GM19452 (cell line): ENCODE results near the gene PTPN6.

Experiments
- ATAC-seq: cut with Tn5 transposase; IDR thresholded peaks from one replicate; pipeline ENCODE4 v1.9.1; 2021; ENCODE audit not compliant: unreplicated experiment

Gene PTPN6

DNA sequence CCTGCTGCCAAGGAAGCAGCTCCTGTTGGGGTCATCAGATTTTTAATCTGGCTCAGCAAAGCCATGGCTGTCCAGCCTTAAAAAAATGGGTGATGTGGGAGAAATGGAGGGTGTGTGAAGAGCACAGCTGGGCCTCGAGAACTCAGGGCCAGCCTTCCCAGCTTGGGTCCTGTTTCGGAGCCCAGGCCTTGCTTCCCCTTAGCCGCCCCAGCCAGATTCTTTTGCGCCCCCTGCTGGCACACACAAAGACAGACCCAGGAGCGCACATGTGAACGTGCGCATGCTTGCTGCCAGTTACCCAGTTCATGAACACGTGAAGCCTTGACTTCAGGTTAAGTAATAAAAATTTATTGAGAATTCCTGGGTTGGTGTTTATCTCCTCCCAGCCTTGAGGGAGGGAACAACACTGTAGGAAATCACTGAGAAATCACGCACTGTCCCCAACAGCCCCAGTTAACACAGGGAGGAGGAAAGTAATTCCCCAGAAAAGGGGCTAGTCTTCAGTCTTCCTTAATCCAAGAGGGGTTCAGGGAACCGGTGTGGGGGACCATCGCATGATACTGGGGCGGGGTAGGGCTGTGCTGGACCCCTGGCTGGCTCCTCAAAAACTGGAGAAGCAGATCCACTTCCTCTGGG, 14.0 kb downstream of the PTPN6 start:
- ATAC-seq: no peak

GRCh38 chr12:6965714-6966113, 14.6 kb downstream of the PTPN6 start:
- no peak for ATAC-seq

DNA sequence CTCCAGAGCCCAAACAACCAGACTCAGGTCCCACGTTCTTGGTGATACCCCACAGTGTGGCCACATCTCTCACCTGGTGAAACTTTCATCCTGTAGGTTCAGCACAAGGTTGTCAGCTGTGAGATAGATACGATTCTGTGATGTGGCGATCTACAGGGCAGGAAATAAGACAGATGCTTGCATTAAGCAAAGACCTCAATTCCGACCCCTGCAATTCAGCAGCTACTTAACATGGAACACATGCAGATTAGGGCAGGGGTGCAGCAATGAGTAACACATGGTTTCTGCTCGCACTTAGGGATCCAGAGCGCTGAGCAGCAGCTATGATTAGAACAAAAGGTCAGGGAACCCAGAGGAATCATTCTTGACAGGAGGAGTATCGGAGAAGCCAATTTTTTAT, 15.2 kb downstream of the PTPN6 start:
- no peak for ATAC-seq

- ATAC-seq: no peak
Measured at GRCh38 chr12:6967651-6968100, 16.5 kb downstream of the PTPN6 start.

DNA sequence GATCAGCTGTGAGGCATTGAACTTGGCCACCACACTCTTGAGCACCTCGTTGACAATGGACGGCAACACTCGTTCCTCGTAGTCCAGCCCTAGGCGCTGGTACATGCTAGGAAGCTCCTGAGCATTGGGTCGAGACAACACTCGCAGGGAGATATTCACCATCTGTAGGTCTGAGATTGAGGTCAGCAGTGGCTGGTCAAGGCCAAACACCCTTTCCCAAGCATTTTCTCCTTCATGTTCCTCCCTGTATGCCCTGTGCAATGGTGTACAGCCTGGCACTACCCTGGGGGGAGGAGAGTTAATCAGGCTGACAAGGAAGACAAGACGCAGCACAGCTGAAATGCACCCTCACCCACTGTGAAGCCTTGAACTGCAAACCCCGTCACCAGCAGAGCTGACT, 17.3 kb downstream of the PTPN6 start:
- no peak for ATAC-seq

- ATAC-seq: no peak
Measured at GRCh38 chr12:6970096-6970527, 19.0 kb downstream of the PTPN6 start.

GRCh38 chr12:6974180-6974579, 23.0 kb downstream of the PTPN6 start:
- ATAC-seq: no peak

DNA sequence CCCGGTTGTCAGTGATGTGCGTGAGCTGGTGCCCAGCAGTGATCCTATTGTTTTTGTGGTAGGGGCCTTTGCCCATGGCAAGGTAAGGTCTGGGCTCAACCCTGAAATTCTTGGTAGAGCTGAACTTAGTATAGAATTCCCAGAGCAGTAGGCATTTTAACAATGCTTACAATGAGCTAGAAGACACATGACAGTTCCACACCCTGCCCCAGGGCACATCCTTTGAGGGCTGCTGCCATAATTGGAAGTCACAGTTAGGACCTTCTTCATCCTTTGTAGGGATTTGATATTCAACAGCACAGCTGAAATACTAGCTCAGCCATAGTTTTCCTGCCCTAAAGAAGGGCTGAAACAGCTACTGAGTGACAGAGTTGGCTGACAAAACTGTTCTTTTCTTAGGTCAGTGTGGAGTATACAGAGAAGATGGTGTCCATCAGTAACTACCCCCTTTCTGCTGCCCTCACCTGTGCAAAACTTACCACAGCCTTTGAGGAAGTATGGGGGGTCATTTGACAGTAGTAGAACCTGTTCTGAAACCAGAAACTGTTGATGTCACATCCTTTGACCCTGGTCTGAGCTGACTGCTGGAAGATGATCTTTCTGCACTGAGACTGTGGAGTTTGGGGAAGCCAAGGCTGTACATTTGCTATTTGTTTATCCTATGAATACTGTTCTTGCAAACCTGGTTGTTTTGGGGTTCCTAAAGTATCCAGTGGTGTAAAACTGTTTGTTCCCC, 24.3 kb downstream of the PTPN6 start:
- ATAC-seq: no peak

DNA sequence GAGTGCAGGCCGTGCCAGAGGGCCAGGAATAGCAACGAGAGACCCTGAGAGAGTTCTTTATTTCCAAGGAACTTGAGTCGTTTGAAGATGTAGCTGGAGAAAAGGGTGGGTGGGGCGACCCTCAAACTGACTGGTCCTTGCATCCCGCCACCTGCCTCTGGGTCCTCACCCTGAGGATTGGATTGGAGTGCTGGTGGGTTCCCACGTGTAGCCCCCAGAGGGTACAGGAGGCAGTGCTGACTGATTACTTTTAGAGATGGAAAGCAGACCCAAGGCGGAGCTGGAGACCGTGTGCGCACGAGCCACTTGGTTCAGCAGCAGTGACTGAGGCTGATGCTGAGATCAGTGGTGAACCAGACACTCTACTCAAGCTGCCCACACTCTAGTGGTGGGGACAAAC, 26.5 kb downstream of the PTPN6 start:
- ATAC-seq: no peak

DNA sequence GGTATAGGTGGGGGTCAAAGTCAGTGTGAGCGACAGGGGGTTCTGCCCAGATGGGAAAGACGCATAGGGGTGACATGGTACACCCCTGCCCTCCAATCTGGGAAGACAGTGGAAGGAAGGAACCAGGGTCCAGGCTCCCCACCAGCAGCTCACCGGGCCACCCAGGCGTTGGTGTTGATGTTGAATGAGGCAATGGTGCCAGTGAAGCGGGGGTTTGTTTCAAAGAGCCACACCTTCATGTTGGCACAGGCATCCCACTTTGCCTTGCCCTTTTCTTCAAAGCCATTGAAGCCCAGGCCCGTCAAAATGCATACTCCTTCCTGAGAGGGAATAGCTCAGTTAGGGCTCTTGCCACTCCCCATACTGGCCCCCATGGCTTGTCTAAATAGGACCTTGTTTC, 27.0 kb downstream of the PTPN6 start:
- ATAC-seq: no peak

DNA sequence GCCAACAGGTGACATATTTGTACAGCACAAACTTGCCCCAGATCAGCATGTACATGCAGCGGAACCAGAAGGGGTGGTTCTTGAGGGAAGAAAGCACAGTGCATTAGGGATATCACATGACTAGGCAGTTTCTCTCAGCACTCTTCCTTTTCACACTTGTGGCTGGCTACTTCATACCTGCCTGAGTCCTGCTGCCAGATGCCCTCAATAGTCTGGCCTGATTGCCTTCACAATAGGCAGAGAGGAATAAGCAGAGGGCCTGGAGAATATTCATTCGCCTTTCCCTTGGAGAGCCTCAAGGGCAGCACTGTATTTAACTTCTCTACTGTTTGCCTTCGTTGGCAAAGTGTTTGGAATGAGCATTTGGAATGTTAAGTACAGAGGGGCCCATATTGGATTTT, 27.5 kb downstream of the PTPN6 start:
- ATAC-seq: no peak

GRCh38 chr12:6979021-6979420, 27.9 kb downstream of the PTPN6 start:
- no peak for ATAC-seq

- ATAC-seq: no peak
Measured at GRCh38 chr12:6979453-6979852, 28.3 kb downstream of the PTPN6 start.

DNA sequence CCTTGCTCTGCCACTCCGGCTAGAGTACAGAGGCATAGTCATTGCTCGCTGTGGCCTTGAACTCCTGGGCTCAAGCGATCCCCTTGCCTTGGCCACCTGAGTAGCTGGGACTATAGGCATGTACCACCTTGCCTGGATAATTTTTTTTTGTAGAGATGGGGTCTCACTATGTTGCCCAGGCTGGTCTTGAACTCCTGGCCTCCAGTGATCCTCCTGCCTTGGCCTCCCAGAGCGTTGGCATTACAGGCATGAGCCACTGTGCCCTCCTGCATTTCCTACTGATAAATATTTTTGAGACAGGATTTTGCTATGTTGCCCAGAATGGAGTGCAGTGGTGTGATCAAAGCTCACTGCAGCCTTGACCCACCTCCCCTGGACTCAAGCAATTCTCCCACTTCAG, 28.9 kb downstream of the PTPN6 start:
- no peak for ATAC-seq

DNA sequence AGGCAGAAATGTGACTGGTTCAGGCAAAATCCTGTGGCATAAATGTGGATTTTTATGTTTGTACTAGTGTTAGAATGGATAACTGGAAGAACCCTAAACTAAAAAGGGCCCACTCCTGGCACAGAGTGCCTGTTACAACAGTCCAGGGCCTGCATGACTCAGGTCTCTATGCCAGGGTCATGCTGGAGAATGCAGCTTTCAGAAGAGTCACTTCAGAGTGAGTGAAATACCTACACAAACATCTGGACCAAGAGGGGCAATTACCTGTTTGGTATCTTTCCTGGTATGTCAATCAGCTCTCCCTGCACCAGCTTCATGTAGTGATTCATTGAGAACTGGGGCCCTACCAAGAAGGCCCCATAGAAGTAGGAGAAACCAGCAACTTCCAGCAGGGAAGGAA, 29.6 kb downstream of the PTPN6 start:
- no peak for ATAC-seq

DNA sequence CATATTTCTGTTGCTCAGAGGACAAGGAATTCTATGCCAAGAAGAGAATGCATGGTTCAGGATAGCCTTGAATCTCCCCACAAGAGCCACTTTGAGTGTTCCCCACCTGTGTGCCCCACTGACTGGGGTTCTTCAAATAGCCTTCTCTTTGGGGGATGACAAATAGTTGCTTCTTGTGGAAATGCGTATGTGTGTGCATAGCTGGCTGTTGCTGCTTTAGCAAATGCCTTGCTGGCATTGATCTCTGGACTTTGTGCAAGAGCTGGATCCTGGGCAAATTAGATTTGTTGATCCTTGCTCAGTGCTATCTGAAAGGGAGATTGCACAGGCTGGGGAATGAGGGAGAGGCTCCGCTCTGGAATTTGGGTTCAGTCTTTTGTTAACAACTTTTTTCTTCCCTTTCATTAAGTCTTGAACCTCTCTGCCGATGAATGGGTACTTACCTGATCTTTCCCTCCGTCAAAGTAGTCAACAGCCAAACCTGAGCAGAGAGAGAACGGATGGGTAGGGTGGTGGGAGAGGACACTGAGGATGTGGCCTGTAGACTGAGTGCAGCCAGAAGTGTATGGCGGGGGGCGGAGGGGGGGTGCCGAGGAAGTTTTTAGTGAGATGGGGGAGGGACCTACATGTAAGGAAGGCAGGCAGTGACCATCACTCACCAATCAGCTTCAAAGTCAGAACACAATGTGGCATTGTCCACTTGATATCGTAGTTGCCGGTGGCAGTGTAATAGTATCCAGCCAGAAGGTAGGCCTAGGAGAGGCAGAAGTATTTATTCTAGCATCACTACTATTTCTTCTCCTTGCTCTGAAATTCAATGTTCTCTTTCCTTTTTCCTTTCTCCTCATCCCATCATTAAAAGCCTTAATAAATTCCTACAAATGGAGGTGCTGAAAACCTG, 30.2 kb downstream of the PTPN6 start:
- ATAC-seq: no peak

DNA sequence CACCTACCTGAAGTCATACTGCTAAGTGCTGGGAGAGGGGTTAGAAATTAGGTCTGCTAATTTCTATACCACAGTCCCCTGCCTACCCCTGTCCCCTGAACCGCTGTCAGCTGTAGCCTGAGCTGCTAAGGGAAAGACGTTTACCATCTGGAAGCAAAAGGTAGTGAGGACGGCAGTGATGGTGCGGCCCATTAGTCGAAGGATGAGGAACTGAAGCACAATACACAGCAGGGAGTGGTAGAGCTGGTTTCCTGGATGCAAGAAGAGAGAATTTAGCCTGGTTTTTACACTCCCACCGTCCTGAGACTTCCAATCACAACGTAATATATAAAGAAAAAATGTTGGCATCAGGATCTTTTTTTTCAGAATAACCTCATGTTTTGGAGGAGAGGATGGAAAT, 31.4 kb downstream of the PTPN6 start:
- no peak for ATAC-seq

DNA sequence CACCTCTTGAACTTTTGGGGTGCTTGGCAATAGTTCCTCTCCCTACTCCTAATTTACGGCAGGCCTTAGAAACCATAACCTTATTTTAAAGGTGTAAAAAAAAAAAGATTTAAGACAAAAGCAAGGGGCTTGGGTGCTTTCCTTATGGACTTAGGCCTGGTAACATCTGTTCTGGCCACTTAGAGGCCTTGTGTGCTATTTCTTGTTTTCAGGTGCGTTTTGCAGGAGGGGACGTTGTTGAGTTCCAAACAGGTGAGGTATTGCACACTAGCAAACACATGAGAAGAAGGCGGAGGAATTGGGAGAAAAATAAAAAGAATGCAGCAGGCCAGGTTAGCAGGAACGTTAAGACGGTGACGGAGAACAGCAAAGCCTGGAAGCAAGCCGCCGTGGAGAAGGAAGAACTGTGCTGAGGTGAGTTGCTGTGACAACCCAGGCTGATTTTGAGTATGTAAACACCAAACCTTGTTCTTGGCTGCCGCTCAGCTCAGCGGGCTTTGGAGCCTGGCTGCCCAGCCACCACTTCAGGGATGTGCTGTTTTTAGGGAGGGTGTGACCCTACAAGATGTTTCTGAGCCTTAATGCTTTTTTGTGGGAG, 36.9 kb downstream of the PTPN6 start:
- no peak for ATAC-seq

GRCh38 chr12:6996040-6996441, 44.9 kb downstream of the PTPN6 start:
- no peak for ATAC-seq

DNA sequence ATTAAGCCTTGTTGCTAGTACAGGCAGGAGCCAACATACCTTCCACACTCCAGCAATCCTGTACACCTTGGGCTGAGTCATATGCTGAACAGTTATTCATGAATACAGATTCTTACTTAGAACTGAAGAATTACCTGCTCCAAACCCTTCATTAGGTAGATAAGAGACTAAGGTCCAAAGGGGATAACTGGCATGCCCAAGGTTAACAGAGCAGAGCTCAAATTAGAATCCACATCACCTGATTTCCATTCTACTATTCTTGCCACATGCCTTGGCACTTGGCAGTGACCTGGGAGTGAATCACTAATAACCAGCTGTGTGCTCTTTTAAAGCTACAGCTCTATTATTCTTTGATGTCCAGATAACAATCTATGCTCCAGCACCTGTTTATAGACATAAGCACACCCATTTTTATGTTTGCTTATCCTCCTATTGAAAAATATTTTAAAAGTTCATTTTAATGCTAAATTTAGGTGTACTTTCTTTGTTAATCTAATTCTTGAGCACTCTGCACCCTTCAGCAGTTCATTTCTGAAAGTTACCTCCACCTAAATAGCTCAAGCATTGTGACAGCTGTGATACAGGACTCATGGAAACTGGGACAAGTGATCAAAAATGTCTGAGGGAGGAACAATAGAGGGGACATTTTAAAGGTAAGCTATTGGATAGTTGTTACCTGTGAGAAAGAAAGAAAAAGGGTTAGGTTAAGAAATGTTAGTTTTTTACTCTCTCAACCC, 47.7 kb downstream of the PTPN6 start:
- no peak for ATAC-seq
